Body of pancreas (tissue), 4 donors: Measurements from ENCODE around the gene ITGB1BP1.

Experiments used
- CTCF ChIP-seq, 7 experiments: fragments of 450-650 bp in 4 of 7; fragments of 200-600 bp in 3 of 7; sonication (generic) in 3 of 7; IDR thresholded peaks; one replicate each; pipeline ENCODE4 v1.5.1; 2016 to 2019; ENCODE audit warnings: antibody characterized with exemption in 7 of 7
- POLR2A ChIP-seq, 3 donors: fragments of 450-650 bp; IDR thresholded peaks; one replicate each; pipeline ENCODE4 v1.6.1; 2016; ENCODE audit warnings: antibody characterized with exemption in 3 of 3, mild to moderate bottlenecking in 2 of 3

GRCh38 chr2:9416267-9416961 lies 6.9 kb downstream of the ITGB1BP1 start:
- TF ChIP-seq CTCF (IDR thresholded peaks at IDR 0.05) (no peak), POLR2A (IDR thresholded peaks at IDR 0.05) (no peak)
